Stimulated activated CD4-positive, alpha-beta T cell treated with anti-CD3 and anti-CD28 coated beads, Interleukin-15, amount 100 ng/mL, for 24 hours (primary cell): Measurements from ENCODE around the gene OR2AJ1.

Experiments
- DNase-seq: peaks from one replicate; pipeline ENCODE4 v3.0.0-alpha.2; 2020

The OR2AJ1 gene

DNA sequence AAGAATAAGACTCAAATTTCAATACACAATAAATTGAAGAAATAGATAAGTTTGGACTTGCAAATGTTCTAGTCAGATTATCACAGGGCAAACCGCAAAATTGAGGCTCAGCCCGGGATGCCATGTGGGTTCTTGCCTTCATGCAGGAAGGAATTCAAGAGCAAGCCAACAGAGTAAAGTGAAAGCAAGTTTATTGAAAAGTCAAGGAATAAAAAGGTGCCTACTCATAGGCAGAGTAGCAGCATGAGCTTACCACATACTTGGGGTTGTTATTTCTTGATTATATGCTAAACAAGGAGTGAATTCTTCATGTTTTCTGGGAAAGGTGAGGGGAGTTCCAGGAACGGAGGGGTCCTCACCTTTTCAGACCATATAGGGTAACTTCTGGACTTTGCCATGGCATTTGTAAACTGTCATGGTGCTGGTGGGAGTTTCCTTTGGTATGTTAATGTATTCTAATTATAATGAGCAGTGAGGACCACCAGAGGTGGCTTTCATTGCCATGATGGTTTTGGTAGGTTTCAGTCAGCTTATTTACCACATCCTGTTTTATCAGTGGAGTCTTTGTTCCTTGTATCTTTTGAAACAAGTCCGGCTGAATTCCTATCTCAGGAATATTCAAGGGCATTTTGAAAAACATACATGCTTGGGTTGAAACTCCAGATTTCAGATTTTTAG is 38.4 kb downstream of the OR2AJ1 start:
- no peak for DNase-seq

DNA sequence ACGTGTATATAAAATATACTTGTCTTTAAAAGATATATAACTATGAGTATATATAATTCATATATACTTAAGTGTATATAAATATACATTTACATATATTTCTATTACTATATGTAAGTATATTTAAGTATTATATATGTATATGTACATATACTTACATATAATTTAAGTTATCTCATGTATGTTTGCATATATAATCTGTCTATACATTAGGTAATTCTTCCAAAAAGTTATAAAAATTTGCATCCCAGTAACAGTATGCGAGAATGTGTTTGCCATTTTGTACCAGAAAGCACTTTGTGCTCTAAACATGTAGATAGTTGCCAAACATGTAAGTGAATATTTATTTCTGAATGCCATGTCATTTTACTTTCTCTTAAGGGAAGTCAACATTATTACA is 40.2 kb downstream of the OR2AJ1 start, which contains the start of gene OR2AK2:
Gene OR2AK2, plus strand, starts transcription at position 301 of the 400 bp plus-strand sequence. CDS start 144 bp downstream, outside the sequence.
- DNase-seq = no peak

DNA sequence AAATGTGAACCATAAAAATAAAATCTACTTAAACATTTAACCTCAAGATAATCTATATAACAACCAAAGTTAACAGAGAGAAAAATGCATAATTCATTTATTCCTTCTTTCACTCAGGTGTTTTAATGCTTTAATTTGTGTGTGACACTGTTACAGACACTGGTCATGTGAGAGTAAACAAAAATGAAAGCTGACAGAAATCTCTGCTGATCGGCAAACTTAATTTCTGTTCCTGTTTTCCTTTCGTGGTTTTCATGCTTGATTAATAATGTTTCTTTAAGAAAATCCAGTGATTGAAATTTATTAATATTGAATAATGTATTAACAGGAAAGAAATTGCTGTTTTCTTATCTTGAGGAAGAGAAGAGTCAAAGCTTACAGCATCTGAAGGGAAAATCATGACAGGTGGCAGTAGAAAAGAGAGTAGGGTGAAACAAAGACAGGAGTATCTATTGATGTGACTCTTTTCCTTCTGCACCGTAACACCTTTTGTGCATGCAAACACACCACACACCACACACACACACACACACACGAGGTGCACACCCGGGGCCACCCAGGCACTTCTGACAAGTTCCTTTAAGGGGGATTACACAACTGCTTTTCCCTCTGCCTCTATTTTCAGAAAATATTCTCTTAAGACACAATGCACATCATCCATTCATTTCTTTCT is 42.0 kb downstream of the OR2AJ1 start:
- DNase-seq = no peak
